ENCODE data around the gene SEPTIN7. TPM values are rescaled to one million over a fixed set of nuclear protein-coding genes. Genes with fewer than 3 reads are reported as not detected.
A peak's percentile ranks its signal among the peaks of the same experiment; 100 is the strongest.

The SEPTIN7 gene
- total and polyA plus RNA-seq, 9 of the 15 experiments (the other 6 are each of a cell fraction or from before 2014, with no cell fraction given), result 95.0 to 268 (median 163) TPM

- TF ChIP-seq MLX (CRISPR knock-in tag; conservative IDR thresholded peaks at IDR 0.05), result no peak
- no peak for TF ChIP-seq RBM15 (IDR thresholded peaks at IDR 0.05; ENCODE audit: insufficient read depth, low read length)
- no peak for TF ChIP-seq ZNF282 (CRISPR knock-in tag; IDR thresholded peaks at IDR 0.05)
- TF ChIP-seq NFATC3 (IDR thresholded peaks at IDR 0.05), result no peak
- no peak for TF ChIP-seq RFX1 (IDR thresholded peaks at IDR 0.05)
- TF ChIP-seq HLTF (IDR thresholded peaks at IDR 0.05), result no peak
- TF ChIP-seq HDAC3 (IDR thresholded peaks at IDR 0.05; ENCODE audit: borderline replicate concordance, partially characterized antibody), result peak; percentile 100
- TF ChIP-seq ZHX1 (conservative IDR thresholded peaks at IDR 0.05; ENCODE audit: low read length), result peak; percentile 77
- peak; percentile 60; the same call in 1 of the 2 replicates for TF ChIP-seq MAFF (IDR thresholded peaks at IDR 0.05; ENCODE audit: low read length)
- no peak for TF ChIP-seq POLR3A (IDR thresholded peaks at IDR 0.05; ENCODE audit: borderline replicate concordance, extremely low read depth, insufficient read depth, insufficient read length)
- TF ChIP-seq SMARCB1 (IDR thresholded peaks at IDR 0.05; ENCODE audit: insufficient read length, low read depth), result no peak
- TF ChIP-seq PREB (CRISPR knock-in tag; IDR thresholded peaks at IDR 0.05), result no peak
- no peak for TF ChIP-seq XRCC3 (IDR thresholded peaks at IDR 0.05)
- peak; percentile 88 for TF ChIP-seq ETV5 (CRISPR knock-in tag; IDR thresholded peaks at IDR 0.05; ENCODE audit: low read depth)
- no peak for TF ChIP-seq PHF21A (IDR thresholded peaks at IDR 0.05; ENCODE audit: borderline replicate concordance, low read depth)
- peak; percentile 33; the same call in 1 of the 2 replicates for TF ChIP-seq KLF13 (tag; IDR thresholded peaks at IDR 0.05; ENCODE audit: borderline replicate concordance, low read depth)
- TF ChIP-seq SMARCC2 (IDR thresholded peaks at IDR 0.05; ENCODE audit: low read depth), result no peak
- no peak for TF ChIP-seq ZFP1 (CRISPR knock-in tag; IDR thresholded peaks at IDR 0.05)
- no peak for TF ChIP-seq FOXP4 (CRISPR knock-in tag; IDR thresholded peaks at IDR 0.05; ENCODE audit: borderline replicate concordance)
Observed at GRCh38 chr7:35800718-35801391, at the start of gene SEPTIN7 (continued).

Measured in K562 (cell line).